Kidney capillary endothelial cell (primary cell): ENCODE measurements around the gene MALT1.

Experiments used
- DNase-seq: peaks from one replicate; pipeline ENCODE4 v3.0.0-alpha.2; 2018; ENCODE audit warnings: low spot score

The MALT1 gene

GRCh38 chr18:58690259-58690658, 19.0 kb downstream of the MALT1 start:
- no peak for DNase-seq

DNA sequence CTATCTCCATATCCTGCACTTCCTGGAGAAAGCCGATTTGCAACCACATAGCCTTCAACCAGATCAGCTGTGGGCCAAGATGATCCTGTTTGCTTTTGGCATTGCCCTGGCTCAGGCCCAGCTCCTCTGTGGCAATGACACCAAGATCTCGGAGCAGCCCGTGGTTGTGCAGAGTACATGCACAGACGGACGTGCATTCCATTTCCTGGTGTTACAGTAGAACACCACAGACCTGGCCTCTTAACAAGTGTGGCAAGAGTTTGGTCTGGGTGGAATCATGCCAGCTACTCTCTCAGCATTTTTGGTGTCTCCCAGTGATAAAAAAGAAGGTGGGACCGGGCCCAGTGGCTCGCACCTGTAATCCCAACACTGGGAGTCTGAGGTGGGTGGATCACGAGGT, 20.0 kb downstream of the MALT1 start:
- DNase-seq = no peak

DNA sequence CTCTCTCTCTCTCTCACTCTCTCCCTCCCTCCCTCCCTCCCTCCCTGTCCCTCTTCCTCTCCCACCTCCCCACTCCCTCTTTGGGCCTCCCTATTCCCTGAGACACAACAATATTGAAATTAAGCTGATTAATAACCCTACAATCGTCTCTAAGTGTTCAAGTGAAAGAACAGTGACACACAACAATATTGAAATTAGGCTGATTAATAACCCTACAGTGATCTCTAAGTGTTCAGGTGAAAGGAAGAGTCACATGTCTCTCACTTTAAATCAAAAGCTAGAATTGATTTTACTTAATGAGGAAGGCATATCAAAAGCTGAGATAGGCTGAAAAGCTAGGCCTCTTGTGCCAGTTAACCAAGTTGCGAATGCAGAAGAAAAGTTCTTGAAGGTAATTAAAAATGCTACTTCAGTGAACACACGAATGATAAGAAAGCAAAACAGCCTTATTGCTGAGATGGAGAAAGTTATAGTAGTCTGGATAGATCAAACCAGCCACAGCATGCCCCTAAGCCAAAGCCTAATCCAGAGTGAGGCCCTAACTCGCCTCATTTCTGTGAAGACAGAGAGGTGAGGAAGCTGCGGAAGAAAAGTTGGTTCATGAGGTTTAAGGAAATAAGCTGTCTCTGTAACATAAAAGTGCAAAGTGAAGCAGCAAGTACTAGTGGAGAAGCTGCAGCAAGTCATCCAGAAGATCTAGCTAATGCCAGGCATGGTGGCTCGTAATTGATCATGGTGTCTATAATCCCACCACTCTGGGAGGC, 21.3 kb downstream of the MALT1 start:
- no peak for DNase-seq

- DNase-seq = no peak
Measured at GRCh38 chr18:58694221-58694620, 23.0 kb downstream of the MALT1 start.

- no peak for DNase-seq
Measured at GRCh38 chr18:58694720-58695468, 23.6 kb downstream of the MALT1 start.

DNA sequence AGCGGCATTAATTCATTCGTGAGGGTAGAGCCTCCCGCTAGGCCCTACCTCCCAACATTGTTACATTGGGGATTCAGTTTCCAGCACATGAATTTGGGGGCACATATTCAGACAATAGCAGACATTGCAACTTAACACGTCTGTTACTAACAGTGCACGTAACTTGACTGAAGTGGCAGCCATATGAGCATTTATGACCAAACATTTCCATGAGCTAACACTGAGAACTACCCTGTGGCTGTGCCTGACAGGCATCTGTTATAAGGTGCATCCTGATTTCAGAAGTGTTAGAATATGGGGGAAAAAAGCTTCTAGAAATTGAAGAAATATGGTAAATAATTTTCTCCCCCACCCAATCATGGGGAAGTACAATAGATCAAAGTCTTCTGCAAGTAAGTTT, 24.5 kb downstream of the MALT1 start:
- no peak for DNase-seq

DNA sequence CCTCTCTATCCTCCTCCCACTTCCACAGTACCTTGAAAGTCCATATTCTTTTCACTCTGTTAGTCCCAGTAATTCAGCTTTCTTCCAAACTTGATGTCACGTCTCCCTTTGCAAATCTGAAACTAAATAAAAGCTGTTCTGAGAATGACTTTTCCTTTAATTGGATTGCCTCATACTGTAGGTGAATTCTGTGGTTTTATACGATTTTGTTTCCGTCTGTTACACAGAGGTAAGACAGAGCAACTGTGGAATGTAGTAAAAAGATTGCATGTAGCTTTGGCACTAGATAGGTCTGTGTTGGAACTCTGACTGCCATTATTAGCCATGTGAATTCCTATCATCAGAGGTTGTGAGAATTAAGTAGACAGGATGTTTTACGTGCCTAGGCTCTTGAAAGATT, 25.9 kb downstream of the MALT1 start:
- DNase-seq = no peak

GRCh38 chr18:58698701-58699193, 27.5 kb downstream of the MALT1 start:
- no peak for DNase-seq

GRCh38 chr18:58699551-58699950, 28.3 kb downstream of the MALT1 start:
- DNase-seq = no peak

DNA sequence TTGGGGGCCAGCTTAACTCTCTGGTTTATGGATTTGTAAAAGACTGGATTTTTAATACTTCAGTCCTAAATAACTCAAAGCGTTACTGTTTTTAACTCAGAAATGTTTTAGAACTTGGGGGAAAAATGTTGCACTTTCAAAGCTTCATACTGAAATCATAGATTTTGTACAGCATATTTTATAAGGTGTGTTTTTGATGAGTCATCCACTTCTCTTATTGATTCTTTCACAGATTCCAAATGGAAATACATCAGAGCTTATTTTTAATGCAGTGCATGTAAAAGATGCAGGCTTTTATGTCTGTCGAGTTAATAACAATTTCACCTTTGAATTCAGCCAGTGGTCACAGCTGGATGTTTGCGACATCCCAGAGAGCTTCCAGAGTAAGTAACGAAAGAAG, 28.9 kb downstream of the MALT1 start:
- no peak for DNase-seq

GRCh38 chr18:58712930-58713329, 41.7 kb downstream of the MALT1 start:
- DNase-seq = no peak

DNA sequence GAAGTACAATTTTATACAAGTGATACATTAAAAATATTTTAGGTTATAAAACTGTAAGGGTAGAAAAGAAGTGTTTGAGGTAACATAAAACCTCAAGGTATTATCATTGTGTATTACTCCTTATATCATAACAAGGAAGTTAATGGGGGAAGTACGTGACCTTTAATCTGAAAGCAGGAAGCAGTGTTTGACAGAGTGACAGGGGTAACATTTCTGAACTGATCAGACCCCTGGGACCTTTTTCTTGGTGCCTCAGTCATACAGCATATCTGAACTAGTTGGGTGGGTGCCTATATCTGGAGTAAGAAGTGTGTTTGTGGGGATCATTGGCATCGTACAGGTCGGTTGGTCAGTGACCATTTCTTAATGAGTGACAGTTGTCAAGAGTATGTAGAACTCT, 43.0 kb downstream of the MALT1 start:
- DNase-seq = no peak

DNA sequence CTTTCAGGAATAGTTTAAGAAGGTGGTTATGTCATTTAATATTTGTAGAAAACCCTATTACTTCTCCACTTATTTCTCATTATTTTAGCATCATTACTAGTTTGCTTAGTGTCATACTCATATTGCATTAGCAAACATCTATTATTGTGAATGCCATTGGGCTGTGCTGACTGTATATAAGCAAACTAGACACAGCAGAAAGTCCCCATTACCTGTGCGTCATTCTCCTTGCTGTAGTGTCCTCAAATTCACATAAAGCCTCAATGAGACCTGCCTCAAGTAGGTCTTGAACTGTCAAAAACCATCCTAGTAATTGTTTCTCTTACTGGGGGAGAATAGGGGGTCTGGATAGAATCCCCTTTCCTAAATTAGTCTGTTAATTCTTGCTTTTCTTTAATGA, 43.6 kb downstream of the MALT1 start:
- no peak for DNase-seq

DNA sequence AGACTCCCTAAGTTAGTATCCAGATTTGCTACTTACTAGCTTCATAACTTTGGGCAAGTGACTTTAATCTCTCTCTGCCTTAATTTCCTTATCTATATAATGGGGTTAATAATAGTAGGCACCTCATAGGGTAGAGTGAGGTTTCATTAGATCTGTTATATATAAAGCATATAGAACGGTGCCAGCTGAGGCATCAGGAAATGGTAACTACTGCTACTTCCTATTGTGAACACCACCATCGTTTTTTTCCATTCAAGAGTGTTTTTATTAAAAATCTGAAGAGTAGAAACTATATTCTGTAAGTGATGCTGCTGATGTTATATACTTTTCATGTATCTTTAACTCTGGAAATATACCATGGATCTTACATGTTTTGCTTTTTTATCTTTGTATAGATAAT, 44.3 kb downstream of the MALT1 start:
- DNase-seq = no peak

DNA sequence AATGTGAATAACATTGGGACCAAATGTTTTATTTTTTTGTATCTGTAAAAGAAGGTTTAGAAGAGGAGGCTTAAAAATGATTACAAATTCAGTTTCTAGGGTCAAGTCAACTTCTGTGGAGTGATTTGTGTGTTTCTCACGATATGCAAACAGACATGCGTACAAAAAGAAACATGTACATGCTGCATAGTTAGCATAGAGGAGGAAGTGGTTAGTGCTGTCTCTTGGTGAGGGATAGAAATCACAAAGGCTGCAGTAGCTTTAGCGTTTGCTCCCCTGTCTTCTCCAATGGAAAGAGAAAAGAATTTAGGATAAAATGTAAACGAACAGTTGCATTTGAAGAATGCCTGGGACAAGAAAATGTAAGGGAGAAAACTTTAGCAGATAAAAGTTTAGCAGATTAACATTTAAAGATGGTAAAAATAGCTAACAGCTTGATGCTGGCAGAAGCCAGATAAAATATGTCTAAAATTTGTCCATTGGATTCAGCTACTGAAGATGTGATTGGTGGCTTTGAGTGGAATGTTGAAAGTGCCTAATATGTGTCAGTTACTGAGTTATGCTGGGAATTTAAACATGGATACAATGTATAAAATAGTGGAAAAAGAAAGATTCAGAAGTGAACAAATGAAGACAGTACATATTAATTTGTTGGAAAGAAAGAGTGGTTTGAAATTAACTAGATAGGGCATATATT, 44.9 kb downstream of the MALT1 start:
- no peak for DNase-seq

GRCh38 chr18:58721566-58722239, 50.4 kb downstream of the MALT1 start:
- DNase-seq = no peak

DNA sequence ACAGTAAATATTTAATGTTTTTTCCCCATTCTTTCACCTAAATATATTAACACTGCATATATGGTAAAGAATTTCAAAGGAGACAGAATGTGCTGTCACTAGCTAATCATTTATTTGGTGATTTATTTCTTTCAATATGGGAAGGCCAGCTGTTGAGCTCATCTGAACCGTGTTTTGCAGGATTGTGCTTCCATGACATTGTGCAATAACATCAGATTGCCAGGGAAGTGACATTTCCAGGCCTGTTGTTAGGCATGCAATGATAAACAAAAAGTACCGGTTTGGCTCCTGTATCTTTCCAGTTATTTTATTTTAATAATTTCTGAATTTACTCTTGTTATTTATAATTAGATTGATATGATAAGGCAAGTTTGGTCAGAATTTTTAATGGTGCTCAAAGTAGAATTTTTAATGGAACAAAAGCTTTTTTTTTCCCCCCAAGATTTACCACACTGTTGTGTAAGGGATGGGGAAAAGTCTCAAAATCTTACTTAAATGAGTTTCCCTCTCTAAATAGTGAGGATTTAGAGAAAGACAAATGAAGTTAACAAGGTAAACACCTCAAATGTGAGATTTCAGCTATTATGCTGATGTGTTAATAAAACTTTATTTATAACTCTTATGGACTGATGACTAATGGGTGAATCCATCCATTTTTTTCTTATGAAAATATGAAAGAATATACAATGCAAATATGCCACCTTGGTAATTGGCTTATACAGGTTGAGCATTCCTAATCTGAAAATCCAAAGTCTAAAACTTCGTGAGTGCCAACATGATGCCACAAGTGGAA, 52.7 kb downstream of the MALT1 start:
- DNase-seq = no peak

GRCh38 chr18:58726671-58727070, 55.4 kb downstream of the MALT1 start:
- no peak for DNase-seq

- no peak for DNase-seq
Measured at GRCh38 chr18:58727776-58728500, 56.7 kb downstream of the MALT1 start.

DNA sequence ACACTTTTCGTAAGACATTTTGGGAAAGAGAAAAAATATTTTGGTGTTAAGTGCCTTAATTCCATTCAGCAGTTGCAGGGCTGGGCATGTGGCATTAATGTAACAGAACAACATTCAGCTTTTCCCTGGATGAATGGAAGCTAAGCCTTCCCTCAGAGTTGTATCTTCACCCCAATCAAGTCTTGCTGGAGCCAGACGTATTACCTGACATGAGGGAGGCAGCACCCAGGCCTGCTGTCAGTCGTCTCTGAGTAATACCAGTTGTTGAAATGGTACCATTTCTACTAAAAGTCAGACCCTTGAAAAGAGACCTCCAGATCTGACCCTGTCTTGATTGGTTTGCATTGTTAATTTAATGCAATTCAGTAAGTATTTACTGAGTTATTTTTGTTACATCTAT, 57.5 kb downstream of the MALT1 start:
- no peak for DNase-seq

GRCh38 chr18:58730618-58731017, 59.4 kb downstream of the MALT1 start:
- DNase-seq = no peak
